Measurements from ENCODE around the gene USP19. TPM values are rescaled to one million over a fixed set of nuclear protein-coding genes. Genes with fewer than 3 reads are reported as not detected.

USP19 gene
- total RNA-seq, 1 donor from 2014 or later = 37.8 TPM

DNA sequence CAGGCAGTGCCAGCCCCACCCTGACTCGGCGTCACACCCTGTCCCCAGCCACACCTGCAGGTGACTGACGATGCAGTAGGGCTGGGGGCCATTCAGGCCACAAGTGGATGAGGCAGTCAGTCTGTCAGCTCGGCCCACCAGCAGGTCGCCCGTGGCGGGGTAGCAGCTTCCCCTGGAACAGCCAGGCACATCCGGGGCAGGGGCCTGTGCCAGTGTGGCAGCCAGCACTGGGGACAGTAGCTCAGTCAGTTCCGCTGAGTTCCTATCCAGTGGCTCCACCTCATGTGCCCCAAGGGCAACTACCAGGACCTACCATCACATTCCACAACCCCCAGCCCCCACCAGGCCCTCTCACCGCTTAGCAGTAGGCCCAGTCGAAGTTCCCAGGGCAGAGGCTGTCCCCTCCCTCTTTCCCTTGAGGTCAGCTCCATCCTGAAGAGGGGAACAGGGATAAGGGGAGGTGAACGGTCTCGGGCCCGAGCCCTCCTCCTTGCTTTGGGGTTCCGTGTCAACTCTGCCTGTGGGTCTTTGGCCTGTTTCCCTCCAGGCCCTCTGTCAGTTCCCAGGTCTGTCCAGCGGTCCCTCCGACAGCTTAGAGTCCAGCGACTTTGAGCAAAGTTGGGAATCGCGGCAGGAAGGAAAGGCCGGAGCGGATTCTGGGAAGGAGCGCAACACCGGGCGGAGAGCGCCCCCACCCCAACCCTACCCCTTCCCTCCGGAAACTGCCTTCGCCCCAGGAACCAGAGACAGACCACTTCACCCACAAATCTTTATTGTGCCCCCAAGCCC is 12.0 kb upstream of the USP19 start, which contains the start of gene LAMB2:
LAMB2 (minus strand) TSS at position 614 of the 789 bp plus-strand sequence; CDS start at position 431, 183 bp downstream.
- no peaks in the 10 kb centered on the region for H3K9me3 ChIP-seq
- H3K27me3 ChIP-seq = no peaks in the 10 kb centered on the region
- H3K4me3 ChIP-seq = peak within 1 kb of the TSS; percentile 73 to 75
- peaks cover 9 to 27% of the 10 kb centered on the region in 2 donors for H3K4me1 ChIP-seq
- TF ChIP-seq, protein P1, sequence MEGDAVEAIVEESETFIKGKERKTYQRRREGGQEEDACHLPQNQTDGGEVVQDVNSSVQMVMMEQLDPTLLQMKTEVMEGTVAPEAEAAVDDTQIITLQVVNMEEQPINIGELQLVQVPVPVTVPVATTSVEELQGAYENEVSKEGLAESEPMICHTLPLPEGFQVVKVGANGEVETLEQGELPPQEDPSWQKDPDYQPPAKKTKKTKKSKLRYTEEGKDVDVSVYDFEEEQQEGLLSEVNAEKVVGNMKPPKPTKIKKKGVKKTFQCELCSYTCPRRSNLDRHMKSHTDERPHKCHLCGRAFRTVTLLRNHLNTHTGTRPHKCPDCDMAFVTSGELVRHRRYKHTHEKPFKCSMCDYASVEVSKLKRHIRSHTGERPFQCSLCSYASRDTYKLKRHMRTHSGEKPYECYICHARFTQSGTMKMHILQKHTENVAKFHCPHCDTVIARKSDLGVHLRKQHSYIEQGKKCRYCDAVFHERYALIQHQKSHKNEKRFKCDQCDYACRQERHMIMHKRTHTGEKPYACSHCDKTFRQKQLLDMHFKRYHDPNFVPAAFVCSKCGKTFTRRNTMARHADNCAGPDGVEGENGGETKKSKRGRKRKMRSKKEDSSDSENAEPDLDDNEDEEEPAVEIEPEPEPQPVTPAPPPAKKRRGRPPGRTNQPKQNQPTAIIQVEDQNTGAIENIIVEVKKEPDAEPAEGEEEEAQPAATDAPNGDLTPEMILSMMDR (IDR thresholded peaks at IDR 0.05) = peak in 2 of 3 experiments; percentile 8 to 24
- intact Hi-C loops (cut with DNase I) = loop anchor here (1.0 to 5.0 kb wide), 5 partner anchors 12 to 215 kb away; partner anchors contain the start of genes ARIH2, CCDC71, KLHDC8B and QRICH1
- H3K27ac ChIP-seq = peak within 1 kb of the TSS; percentile 88 to 94
- peaks cover 24 to 29% of the 10 kb centered on the region in 2 donors for H3K36me3 ChIP-seq
- peak in 1 of 2 donors; percentile 85 for DNase-seq (ENCODE audit: low spot score in 2 of 2)

DNA sequence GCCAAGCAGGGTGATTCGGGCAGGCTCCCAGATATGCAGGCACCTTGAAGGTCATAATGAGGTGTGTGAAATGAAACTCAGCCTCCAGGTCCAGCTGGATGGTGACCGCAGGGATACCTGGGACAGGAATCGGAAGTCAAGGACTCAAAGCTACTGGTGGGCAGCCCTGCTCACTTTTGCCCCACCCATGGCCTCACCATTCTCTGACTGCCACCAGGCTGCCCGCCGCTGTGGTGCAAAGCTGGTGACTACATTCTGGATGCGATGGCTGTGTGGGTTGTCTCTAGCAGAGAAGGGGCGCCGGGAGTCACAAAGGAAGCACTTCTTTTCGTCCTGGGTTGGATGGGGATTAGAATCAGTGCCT is 11.4 kb upstream of the USP19 start:
- DNase-seq (ENCODE audit: low spot score in 2 of 2) = no peak
- TF ChIP-seq, protein P1 (IDR thresholded peaks at IDR 0.05) = no peak
- Histone ChIP-seq H3K27me3 (no peaks in the 10 kb centered on the region), H3K9me3 (no peaks in the 10 kb centered on the region), H3K4me1 (peaks cover 9 to 27% of the 10 kb centered on the region in 2 donors), H3K4me3 (peak overlapping the region; percentile 73 to 75), H3K36me3 (peaks cover 28 to 35% of the 10 kb centered on the region in 2 donors), H3K27ac (peak overlapping the region; percentile 88 to 94)
- intact Hi-C loops (cut with DNase I) = loop anchor here (2.0 to 5.0 kb wide), 2 partner anchors 39 to 215 kb away; partner anchors contain the start of genes ARIH2 and KLHDC8B

GRCh38 chr3:49131576-49131975 is 11.0 kb upstream of the USP19 start:
- H3K36me3 ChIP-seq = peaks cover 30 to 39% of the 10 kb centered on the region in 2 donors
- no peaks in the 10 kb centered on the region for H3K9me3 ChIP-seq
- H3K4me3 ChIP-seq = peak overlapping the region; percentile 73 to 75
- H3K27ac ChIP-seq = peak overlapping the region; percentile 88 to 94
- DNase-seq (ENCODE audit: low spot score in 2 of 2) = no peak
- H3K4me1 ChIP-seq = peaks cover 9 to 27% of the 10 kb centered on the region in 2 donors
- intact Hi-C loops (cut with DNase I) = loop anchor here (5.0 kb wide), 1 partner anchor 214 kb away; the partner anchor contains the start of gene ARIH2
- H3K27me3 ChIP-seq = no peaks in the 10 kb centered on the region
- TF ChIP-seq, protein P1 (IDR thresholded peaks at IDR 0.05) = no peak

DNA sequence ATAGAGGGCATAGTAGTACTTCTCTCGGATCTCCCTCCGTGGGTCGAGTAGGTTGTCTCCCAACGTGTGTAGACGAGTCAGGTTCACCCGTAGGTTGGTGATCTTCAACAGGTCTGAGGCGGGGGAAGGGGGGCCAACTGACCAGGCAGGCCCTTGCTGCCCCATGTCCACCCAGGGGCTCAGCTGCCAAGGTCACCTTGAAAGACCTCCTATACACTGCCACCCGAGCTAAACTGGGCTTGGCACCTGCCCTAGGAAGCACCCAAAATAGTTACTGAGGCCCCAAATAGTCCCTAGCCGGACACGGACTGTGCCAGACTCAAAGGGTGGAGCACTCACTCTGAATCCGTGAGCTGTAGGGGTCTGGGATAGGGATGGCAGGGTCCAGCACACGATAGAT is 10.4 kb upstream of the USP19 start:
- Histone ChIP-seq H3K4me3 (peak overlapping the region; percentile 73 to 75), H3K36me3 (peaks cover 36 to 45% of the 10 kb centered on the region in 2 donors), H3K9me3 (no peaks in the 10 kb centered on the region), H3K27me3 (no peaks in the 10 kb centered on the region), H3K4me1 (peaks cover 9 to 27% of the 10 kb centered on the region in 2 donors), H3K27ac (peak overlapping the region; percentile 88 to 94)
- no peak for DNase-seq (ENCODE audit: low spot score in 2 of 2)
- TF ChIP-seq, protein P1 (IDR thresholded peaks at IDR 0.05) = no peak
- intact Hi-C loops (cut with DNase I) = loop anchor here (5.0 kb wide), 1 partner anchor 214 kb away; the partner anchor contains the start of gene ARIH2

DNA sequence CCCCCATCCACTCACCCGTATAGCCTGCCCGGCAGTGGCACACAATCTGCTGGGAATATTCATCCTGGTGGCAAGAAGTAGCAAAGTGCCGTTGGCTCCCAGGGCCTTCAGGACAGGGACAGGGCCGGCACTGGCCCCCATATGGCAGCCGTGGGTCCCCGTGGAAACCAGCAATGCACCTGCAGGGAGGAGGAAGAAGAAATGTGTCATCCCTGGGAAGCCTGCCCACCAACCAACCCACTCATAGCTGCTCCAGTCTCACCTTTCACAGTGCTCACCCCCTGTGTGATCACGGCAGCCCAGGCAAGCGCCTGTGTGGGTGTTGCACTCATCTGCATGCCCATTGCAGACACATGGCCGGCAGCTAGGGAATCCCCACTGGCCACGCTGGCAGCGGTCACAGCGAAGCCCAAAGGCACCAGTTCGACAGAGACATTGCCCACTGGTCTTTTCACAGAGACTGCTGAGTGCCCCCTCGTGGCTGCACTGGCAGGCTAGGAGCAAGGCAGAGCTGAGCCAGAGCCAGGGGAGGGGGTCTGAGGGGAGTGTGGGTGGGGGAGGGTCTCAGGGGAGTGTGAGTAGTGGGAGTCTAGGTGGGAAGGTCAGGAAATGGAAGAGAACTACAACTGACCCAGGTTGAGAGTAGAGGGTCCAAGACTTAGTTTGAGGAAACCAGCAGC is 4.5 kb upstream of the USP19 start:
- Histone ChIP-seq H3K27ac (no peak overlapping the region), H3K27me3 (no peaks in the 10 kb centered on the region), H3K4me1 (peaks cover 0 to 2% of the 10 kb centered on the region in 2 donors), H3K9me3 (no peaks in the 10 kb centered on the region), H3K36me3 (peaks cover 80 to 85% of the 10 kb centered on the region in 2 donors), H3K4me3 (no peak overlapping the region)
- DNase-seq (ENCODE audit: low spot score in 2 of 2) = no peak
- intact Hi-C loops (cut with DNase I) = loop anchor here (5.0 kb wide), 1 partner anchor 662 kb away; the partner anchor contains the start of gene IP6K1
- TF ChIP-seq, protein P1 (IDR thresholded peaks at IDR 0.05) = no peak
